Coronary artery (tissue), 2 donors: ENCODE data around the gene DCTN5.

Source experiments
- DNase-seq: peaks from one replicate; pipeline ENCODE4 v3.0.0-alpha.2; 2017; ENCODE audit warnings: low spot score
- H3K27ac ChIP-seq, 2 donors: fragments of 200-600 bp; sonication (generic); one replicate each; pipeline ENCODE4 v1.5.1; 2016 to 2019
- H3K4me3 ChIP-seq: fragments of 200-600 bp; sonication (generic); 2 replicates; pipeline ENCODE4 v1.5.1; 2016; ENCODE audit warnings: mild to moderate bottlenecking, moderate library complexity
- CTCF ChIP-seq: fragments of 200-600 bp; sonication (generic); IDR thresholded peaks from one replicate; pipeline ENCODE4 v1.5.1; 2019; ENCODE audit warnings: antibody characterized with exemption

The DCTN5 gene

GRCh38 chr16:23634461-23635036 lies 6.7 kb upstream of the DCTN5 start:
- DNase-seq: no peak
- no peak for TF ChIP-seq CTCF
- H3K27ac ChIP-seq: no peak overlapping the region
- no peak overlapping the region for H3K4me3 ChIP-seq

DNA sequence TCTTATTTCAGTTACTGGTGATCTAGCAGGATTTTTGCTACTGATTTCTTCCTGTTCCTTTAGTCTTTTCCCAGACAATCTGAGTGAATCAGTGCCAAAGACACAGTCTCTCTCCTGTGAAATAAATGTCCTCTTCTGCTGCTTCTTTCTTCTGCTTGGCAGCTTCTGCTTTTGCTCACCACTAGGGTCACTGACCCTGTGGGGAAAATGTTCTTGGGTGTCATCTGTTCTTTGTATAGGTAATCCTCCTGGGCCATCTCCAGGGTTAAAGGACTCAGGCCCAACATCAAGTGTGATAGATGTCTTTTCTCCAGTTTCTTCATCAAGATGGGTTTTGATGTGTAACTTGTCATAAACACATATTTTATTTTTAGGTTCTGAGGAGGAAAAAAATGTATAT lies 5.3 kb upstream of the DCTN5 start:
- DNase-seq: no peak
- H3K27ac ChIP-seq: no peak overlapping the region
- no peak overlapping the region for H3K4me3 ChIP-seq
- no peak for TF ChIP-seq CTCF

DNA sequence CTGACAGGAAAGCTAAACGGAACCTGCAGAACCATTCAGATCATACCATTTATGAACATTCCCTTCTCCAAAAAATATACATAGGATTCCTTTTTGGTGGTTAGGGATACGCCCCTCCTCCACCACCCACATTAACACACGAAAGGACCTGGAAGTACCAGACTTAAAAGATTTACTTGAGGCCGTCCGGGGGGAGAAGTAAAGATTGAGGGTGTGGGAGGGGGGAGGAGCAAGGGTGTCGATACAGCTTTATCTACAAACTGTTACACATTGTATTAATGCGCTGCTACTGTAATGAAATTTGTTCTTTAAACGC lies 693 bp upstream of the DCTN5 start:
- DNase-seq: no peak
- no peak for TF ChIP-seq CTCF

DNA sequence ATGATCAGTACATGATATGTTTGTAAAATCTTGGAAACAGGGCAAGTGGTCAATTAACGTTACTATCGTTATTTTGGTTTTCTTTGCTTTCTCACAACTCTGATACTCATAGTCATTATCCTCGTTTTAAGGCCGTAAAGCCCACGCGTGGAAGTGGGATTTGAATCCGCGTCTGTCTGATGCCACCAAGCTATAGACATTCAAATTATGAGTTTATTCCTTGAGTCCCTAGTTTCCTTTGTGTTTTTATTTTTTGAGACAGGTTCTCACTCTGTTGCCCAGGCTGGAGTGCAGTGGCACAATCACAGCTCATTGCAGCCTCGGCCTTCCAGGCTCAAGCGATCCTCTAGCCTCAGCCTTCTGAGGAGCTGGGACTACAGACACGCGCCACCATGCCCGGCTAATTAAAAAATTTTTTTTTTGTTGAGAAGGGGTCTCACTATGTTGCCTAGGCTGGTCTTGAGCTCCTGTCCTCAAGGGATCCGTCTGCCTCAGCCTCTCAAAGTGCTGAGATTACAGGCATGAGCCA lies 1.0 kb downstream of the DCTN5 start:
- peak overlapping the region in 1 of 2 donors; percentile 79 for H3K27ac ChIP-seq
- peak overlapping the region; percentile 99 for H3K4me3 ChIP-seq
- TF ChIP-seq CTCF: no peak
- no peak for DNase-seq

More for the DNA sequence above, 693 bp upstream of the DCTN5 start:
- H3K27ac ChIP-seq: peak overlapping the region; percentile 79 to 89
- peak overlapping the region; percentile 99 for H3K4me3 ChIP-seq

GRCh38 chr16:23650674-23651416 lies 9.6 kb downstream of the DCTN5 start:
- H3K27ac ChIP-seq: no peak overlapping the region
- no peak for TF ChIP-seq CTCF
- no peak overlapping the region for H3K4me3 ChIP-seq
- no peak for DNase-seq

DNA sequence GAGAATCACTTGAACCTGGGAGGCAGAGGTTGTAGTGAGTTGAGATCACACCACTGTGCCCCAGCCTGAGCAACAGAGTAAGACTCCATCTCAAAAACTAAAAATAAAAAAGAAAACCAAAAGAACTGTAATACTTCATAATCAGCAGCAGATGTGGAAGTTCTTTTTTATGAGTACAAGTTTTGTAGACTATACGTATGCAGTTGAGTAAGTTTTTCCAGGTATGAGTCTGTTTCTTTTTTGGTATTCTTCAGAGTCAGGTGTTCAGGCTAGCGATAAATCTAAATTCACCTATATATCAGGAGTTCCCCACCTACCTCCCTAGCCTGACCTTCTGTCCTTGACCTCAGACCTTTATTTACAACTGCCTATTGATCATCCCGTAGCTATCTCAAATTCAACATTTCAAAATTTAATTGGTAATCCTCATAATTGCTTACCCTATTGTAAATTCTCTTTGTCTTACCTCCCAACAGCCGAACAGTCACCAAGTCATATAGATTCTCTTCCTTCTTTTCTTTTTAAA lies 10.7 kb downstream of the DCTN5 start:
- no peak for TF ChIP-seq CTCF
- no peak overlapping the region for H3K4me3 ChIP-seq
- DNase-seq: no peak
- no peak overlapping the region for H3K27ac ChIP-seq

DNA sequence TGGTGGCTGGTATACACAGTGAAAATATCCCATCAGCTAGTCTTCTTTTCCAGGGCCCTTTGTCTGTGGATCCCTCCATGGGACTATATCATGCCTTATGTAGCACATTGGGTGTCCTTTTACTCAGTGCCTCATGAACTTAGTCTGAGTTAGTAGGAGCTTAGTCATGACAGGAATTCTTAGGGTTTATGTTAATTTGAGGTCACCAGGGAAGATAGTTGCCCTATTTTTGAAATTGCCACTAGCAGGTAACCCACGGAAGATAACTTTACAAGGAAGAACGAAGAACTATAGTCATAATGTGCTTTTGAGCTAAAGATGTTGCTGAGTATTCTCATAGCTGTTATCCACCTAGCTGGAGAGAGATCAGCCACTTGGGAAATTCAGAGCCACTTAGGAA lies 22.7 kb downstream of the DCTN5 start:
- no peak for TF ChIP-seq CTCF
- no peak overlapping the region for H3K27ac ChIP-seq
- H3K4me3 ChIP-seq: no peak overlapping the region
- DNase-seq: no peak
